IMR-90 (cell line): Measurements from ENCODE around the gene SRRM4. TPM values are rescaled to one million over a fixed set of nuclear protein-coding genes. Genes with fewer than 3 reads are reported as not detected.

ENCODE experiments used
- ATAC-seq: fragments of 200-7000 bp; cut with Tn5 transposase; 2 replicates; pipeline ENCODE4 v1.9.1; 2020; ENCODE audit warnings: low read depth, mild to moderate bottlenecking, moderate library complexity
- BruUV-seq: library from RNA; stranded (reverse); fragments of 400-500 nt; replicated peaks from 2 replicates; lab custom pipeline; 2021; lab: Mats Ljungman, UMichigan
- CTCF ChIA-PET: fragments of 300-600 bp; formaldehyde crosslinking; extraction: SDS; loops from one replicate; lab custom pipeline; 2021; ENCODE audit warnings: antibody characterized with exemption; lab: Yijun Ruan, JAX
- POLR2A ChIA-PET: fragments of 300-600 bp; sonication (Branson Sonifier 250); formaldehyde crosslinking; loops from one replicate; lab custom pipeline; 2022; ENCODE audit warnings: antibody characterized with exemption; ENCODE audit not compliant: unreplicated experiment; lab: Charles Lee
- DNase-seq: peaks from one replicate; pipeline ENCODE4 v3.0.0; 2013
- H2AFZ ChIP-seq: replicated peaks from 2 replicates; pipeline ENCODE3; 2013; ENCODE audit warnings: low read length, mild to moderate bottlenecking; ENCODE audit not compliant: poor library complexity
- H2AK5ac ChIP-seq: 2 replicates; pipeline ENCODE4 v1.6.1; 2013; ENCODE audit warnings: low read depth, low read length, inconsistent platforms
- H2AK9ac ChIP-seq: replicated peaks from 2 replicates; pipeline ENCODE3; 2013; ENCODE audit warnings: mild to moderate bottlenecking, low read depth, low read length, moderate library complexity; ENCODE audit not compliant: poor library complexity
- H2BK120ac ChIP-seq: 2 replicates; pipeline ENCODE4 v1.6.1; 2013; ENCODE audit warnings: low read depth, low read length, inconsistent platforms
- H2BK15ac ChIP-seq: 3 replicates; pipeline ENCODE4 v1.6.1; 2013; ENCODE audit warnings: low read depth, low read length, inconsistent platforms
- H2BK20ac ChIP-seq: 2 replicates; pipeline ENCODE4 v1.6.1; 2013; ENCODE audit warnings: low read depth, mild to moderate bottlenecking, inconsistent platforms, low read length, moderate library complexity
- H2BK5ac ChIP-seq: 2 replicates; pipeline ENCODE4 v1.6.1; 2013; ENCODE audit warnings: mild to moderate bottlenecking, low read depth, low read length, inconsistent platforms; ENCODE audit not compliant: poor library complexity, severe bottlenecking
- H3K14ac ChIP-seq: replicated peaks from 2 replicates; pipeline ENCODE4 v1.6.1; 2013; ENCODE audit warnings: low read depth, low read length, inconsistent platforms
- H3K18ac ChIP-seq: 2 replicates; pipeline ENCODE4 v1.6.1; 2013; ENCODE audit warnings: low read depth, low read length, control low read depth
- H3K23ac ChIP-seq: 2 replicates; pipeline ENCODE4 v1.6.1; 2013; ENCODE audit warnings: low read depth, low read length, inconsistent platforms
- H3K27ac ChIP-seq: 2 replicates; pipeline ENCODE4 v1.5.1; 2013; ENCODE audit warnings: mild to moderate bottlenecking, control low read depth, low read length; ENCODE audit not compliant: insufficient read depth
- H3K27me3 ChIP-seq: 2 replicates; pipeline ENCODE4 v1.6.1; 2013; ENCODE audit warnings: low read length; ENCODE audit not compliant: control insufficient read depth, insufficient read depth
- H3K36me3 ChIP-seq: 2 replicates; pipeline ENCODE4 v1.6.1; 2013; ENCODE audit warnings: low read length, mixed read lengths; ENCODE audit not compliant: control insufficient read depth, insufficient read depth
- H3K4ac ChIP-seq: 2 replicates; pipeline ENCODE4 v1.6.1; 2013; ENCODE audit warnings: low read depth, low read length, inconsistent platforms
- H3K4me1 ChIP-seq: 2 replicates; pipeline ENCODE4 v1.6.1; 2013; ENCODE audit warnings: low read length, mixed read lengths; ENCODE audit not compliant: control insufficient read depth, insufficient read depth
- H3K4me2 ChIP-seq: 2 replicates; pipeline ENCODE4 v1.6.1; 2013; ENCODE audit warnings: low read depth, mild to moderate bottlenecking, control low read depth, low read length, moderate library complexity
- H3K4me3 ChIP-seq: 2 replicates; pipeline ENCODE4 v1.5.1; 2013; ENCODE audit warnings: low read depth, mild to moderate bottlenecking, control low read depth, low read length, moderate library complexity; ENCODE audit not compliant: insufficient read depth
- H3K56ac ChIP-seq: 2 replicates; pipeline ENCODE4 v1.6.1; 2013; ENCODE audit warnings: low read length, inconsistent platforms; ENCODE audit not compliant: insufficient read depth; ENCODE audit errors: extremely low read depth
- H3K79me1 ChIP-seq, 2 experiments: 2 replicates each; pipeline ENCODE4 v1.6.1; 2013; ENCODE audit warnings: low read length in 2 of 2, inconsistent platforms in 1 of 2, low read depth in 1 of 2
- H3K9ac ChIP-seq: 2 replicates; pipeline ENCODE4 v1.6.1; 2013; ENCODE audit warnings: low read depth, low read length, control low read depth
- H3K9me1 ChIP-seq: 2 replicates; pipeline ENCODE4 v1.6.1; 2013; ENCODE audit warnings: low read length, inconsistent platforms; ENCODE audit not compliant: insufficient read depth
- H3K9me3 ChIP-seq: 2 replicates; pipeline ENCODE4 v1.6.1; 2013; ENCODE audit warnings: low read length; ENCODE audit not compliant: control insufficient read depth, insufficient read depth
- H4K20me1 ChIP-seq: 2 replicates; pipeline ENCODE4 v1.6.1; 2013; ENCODE audit warnings: low read length, inconsistent platforms; ENCODE audit not compliant: insufficient read depth
- H4K5ac ChIP-seq: 2 replicates; pipeline ENCODE4 v1.6.1; 2013; ENCODE audit warnings: mild to moderate bottlenecking, low read depth, low read length, control low read depth
- H4K8ac ChIP-seq, 2 experiments: 2 replicates each; pipeline ENCODE4 v1.6.1; 2013; ENCODE audit warnings: low read depth in 2 of 2, low read length in 2 of 2, control low read depth in 1 of 2, inconsistent platforms in 1 of 2
- H4K91ac ChIP-seq: 2 replicates; pipeline ENCODE4 v1.6.1; 2013; ENCODE audit warnings: low read depth, low read length, inconsistent platforms; ENCODE audit not compliant: insufficient read depth
- BHLHE40 ChIP-seq: fragments of 150-350 bp; IDR thresholded peaks from 2 replicates; pipeline ENCODE4 v1.6.1; 2016; ENCODE audit warnings: mild to moderate bottlenecking, low read depth, low read length
- CHD1 ChIP-seq: IDR thresholded peaks from 2 replicates; pipeline ENCODE4 v1.6.1; 2012; ENCODE audit warnings: low read depth, low read length, improper control_type of control experiment
- NFE2L2 ChIP-seq: fragments of 150-350 bp; IDR thresholded peaks from 2 replicates; pipeline ENCODE4 v1.6.1; 2016; ENCODE audit warnings: low read depth, mild to moderate bottlenecking, low read length
- POLR2A ChIP-seq: IDR thresholded peaks from 2 replicates; pipeline ENCODE4 v1.6.1; 2012; ENCODE audit warnings: mild to moderate bottlenecking, low read depth, low read length
- RFX5 ChIP-seq: IDR thresholded peaks from 2 replicates; pipeline ENCODE4 v1.8.0; 2012; ENCODE audit warnings: low read depth, mild to moderate bottlenecking, low read length, moderate library complexity
- SMC3 ChIP-seq: fragments of 150-350 bp; IDR thresholded peaks from 2 replicates; pipeline ENCODE4 v1.6.1; 2016; ENCODE audit warnings: low read depth, mild to moderate bottlenecking, antibody characterized with exemption, low read length, moderate library complexity
- WGBS, 2 experiments: methylation state at CpG; one replicate each; pipeline versions ENCODE4 v1.1.5 to v1.1.7; 2013; ENCODE audit warnings: missing lambda C conversion rate in 2 of 2; ENCODE audit not compliant: insufficient read length in 1 of 2; ENCODE audit errors: extremely low coverage in 2 of 2; 5-methylcytosine and 5-hydroxymethylcytosine counted together
- dilution Hi-C: fragments of 300-500 bp; cut with HindIII; formaldehyde crosslinking; loops from one replicate; pipeline ENCODE4 v1.14.3; 2018; ENCODE audit warnings: low sequenced_read_pairs; ENCODE audit not compliant: unreplicated experiment
- in situ Hi-C: fragments of 300-500 bp; cut with MboI; formaldehyde crosslinking; loops from 3 replicates; pipeline ENCODE4 v1.14.3; 2019; ENCODE audit warnings: low sequenced_read_pairs, inconsistent platforms, mixed read lengths
- intact Hi-C: fragments of 100-400 bp; cut with micrococcal nuclease; formaldehyde crosslinking; loops from 2 replicates; pipeline ENCODE4 v1.10.0; 2022
- polyA plus RNA-seq, 3 experiments: library from polyadenylated mRNA; depleted of rRNA; stranded (reverse); fragments of >200 nt; gene quantifications; 2 replicates each; pipeline ENCODE4 v1.2.3, GENCODE V29; 2012; ENCODE audit warnings: low replicate concordance in 1 of 3
- total RNA-seq: library from RNA; depleted of rRNA; stranded (reverse); fragments of >200 nt; gene quantifications from 2 replicates; pipeline ENCODE4 v1.2.3, GENCODE V29; 2012

Gene SRRM4
- total and polyA plus RNA-seq, 2 of the 4 experiments (the other 2 are of a cell fraction) = not detected

DNA sequence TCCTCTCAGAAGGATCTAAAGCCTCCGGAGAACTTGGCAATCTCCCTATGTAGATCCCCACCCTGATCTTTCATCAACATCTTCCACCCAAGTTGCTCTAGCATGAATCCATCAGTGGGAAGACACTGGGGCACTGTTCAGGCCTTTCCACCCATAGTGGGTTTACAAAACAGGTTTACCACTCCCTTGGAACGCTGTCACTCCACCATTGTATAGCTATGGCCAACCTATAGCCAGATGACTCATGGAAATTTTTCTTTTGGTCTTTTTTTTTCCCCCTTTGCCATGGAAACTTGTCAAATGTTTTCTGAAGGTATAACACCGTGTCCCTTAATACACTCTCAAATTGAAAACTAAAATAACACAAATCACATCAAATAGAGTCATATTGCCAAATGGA lies 186.6 kb downstream of the SRRM4 start:
- 60% methylated on average over 1 of the region's 3 CpGs; no CpG with 5 or more reads in 1 of the 2 experiments for WGBS, 2 experiments

More for the DNA sequence above, 186.6 kb downstream of the SRRM4 start:
- Histone ChIP-seq H3K4ac (no peak overlapping the region), H3K56ac (no peak overlapping the region), H3K4me1 (no peaks in the 10 kb centered on the region), H2AFZ (no peak overlapping the region), H4K20me1 (no peaks in the 10 kb centered on the region), H3K4me2 (no peak overlapping the region), H3K23ac (no peak overlapping the region), H3K27ac (no peak overlapping the region), H3K27me3 (peaks cover 2% of the 10 kb centered on the region; the same call in 1 of the 2 replicates), H3K9ac (no peak overlapping the region), H2BK120ac (no peak overlapping the region), H2BK15ac (no peak overlapping the region), H2AK5ac (no peak overlapping the region), H3K79me1 (no peaks in the 10 kb centered on the region), H4K8ac (no peak overlapping the region), H4K91ac (no peak overlapping the region), H3K36me3 (no peaks in the 10 kb centered on the region), H3K9me3 (no peaks in the 10 kb centered on the region), H3K18ac (no peak overlapping the region), H2BK5ac (no peak overlapping the region), H4K5ac (no peak overlapping the region), H3K4me3 (no peak overlapping the region), H2BK20ac (no peak overlapping the region), H2AK9ac (no peak overlapping the region), H3K9me1 (no peaks in the 10 kb centered on the region), H3K14ac (no peak overlapping the region)
- ATAC-seq (no peak), DNase-seq (no peak)
- dilution Hi-C loops (no loop called here), intact Hi-C loops (no loop called here), in situ Hi-C loops (no loop called here)
- no peak for TF ChIP-seq NFE2L2
- TF ChIP-seq CHD1 = no peak
- TF ChIP-seq SMC3 = no peak
- no peak for TF ChIP-seq POLR2A
- no peak for TF ChIP-seq RFX5
- no peak for TF ChIP-seq BHLHE40
- POLR2A ChIA-PET = no interaction called here
- BruUV-seq = no TSS peak
- CTCF ChIA-PET = no interaction called here
